Measurements from ENCODE around the gene SPOCK1. TPM values are rescaled to one million over a fixed set of nuclear protein-coding genes. Genes with fewer than 3 reads are reported as not detected.

The SPOCK1 gene
- total RNA-seq, 4 donors from 2014 or later, result 46.5 to 52.7 (median 51.4) TPM

DNA sequence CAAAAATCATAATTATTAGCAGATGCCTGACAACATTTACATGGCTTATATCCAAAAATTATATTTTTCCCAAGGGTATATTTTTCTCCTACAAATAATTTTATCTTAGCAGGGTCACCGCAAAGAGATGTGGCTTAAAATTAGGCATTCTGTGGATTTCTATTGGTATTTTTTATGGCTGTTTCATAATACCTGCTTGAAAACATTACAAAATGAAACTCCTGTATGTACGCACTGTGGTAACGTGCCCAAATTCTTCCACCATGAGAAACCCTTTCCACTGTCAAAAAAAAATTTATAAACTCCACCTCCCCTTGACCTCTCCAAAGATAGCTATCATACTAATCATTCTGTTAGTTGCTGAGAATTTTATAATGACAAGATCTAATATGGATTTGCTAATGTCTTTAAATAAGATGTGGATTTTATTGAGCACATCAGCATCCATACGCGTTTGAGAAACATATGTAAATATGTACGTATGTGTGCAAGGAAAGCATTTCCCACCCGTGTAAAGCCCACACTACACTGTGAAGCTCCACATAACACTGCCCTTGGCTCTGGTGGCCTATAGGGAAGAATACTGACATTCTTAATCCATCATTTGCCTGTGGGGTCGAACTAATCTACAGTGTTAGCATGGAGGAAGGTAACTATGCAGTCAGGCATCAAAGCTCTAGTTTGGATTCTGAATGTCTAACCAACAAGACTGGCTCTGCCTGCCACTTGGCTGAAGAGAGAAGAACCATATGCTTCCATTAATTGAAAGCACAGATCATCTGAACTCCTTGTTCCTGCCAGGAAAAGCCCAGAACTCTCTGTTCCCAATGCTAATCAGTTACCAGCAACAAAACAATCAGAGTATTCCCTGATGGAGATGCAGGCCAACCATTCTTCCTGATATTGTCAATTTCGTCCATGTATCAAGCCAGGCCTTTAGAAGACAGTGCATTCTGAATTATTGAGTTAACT is 244.7 kb downstream of the SPOCK1 start:
- Histone ChIP-seq H3K4me1 (no peaks in the 10 kb centered on the region), H3K27ac (peak overlapping the region in 3 of 4 donors; percentile 29 to 71 (median 71)), H3K27me3 (no peaks in the 10 kb centered on the region), H3K36me3 (no peaks in the 10 kb centered on the region), H3K9me3 (no peaks in the 10 kb centered on the region), H3K4me3 (no peak overlapping the region)
- peak; percentile 84 for ATAC-seq
- 66 to 82% methylated on average over 8 to 9 of the region's 9 CpGs for WGBS, 2 donors (ENCODE audit: low coverage in 1 of 2)
- peak; percentile 50 for TF ChIP-seq EP300 (IDR thresholded peaks at IDR 0.05)
- TF ChIP-seq POLR2AphosphoS5 (IDR thresholded peaks at IDR 0.05), result peak; percentile 86
- TF ChIP-seq, protein P1, sequence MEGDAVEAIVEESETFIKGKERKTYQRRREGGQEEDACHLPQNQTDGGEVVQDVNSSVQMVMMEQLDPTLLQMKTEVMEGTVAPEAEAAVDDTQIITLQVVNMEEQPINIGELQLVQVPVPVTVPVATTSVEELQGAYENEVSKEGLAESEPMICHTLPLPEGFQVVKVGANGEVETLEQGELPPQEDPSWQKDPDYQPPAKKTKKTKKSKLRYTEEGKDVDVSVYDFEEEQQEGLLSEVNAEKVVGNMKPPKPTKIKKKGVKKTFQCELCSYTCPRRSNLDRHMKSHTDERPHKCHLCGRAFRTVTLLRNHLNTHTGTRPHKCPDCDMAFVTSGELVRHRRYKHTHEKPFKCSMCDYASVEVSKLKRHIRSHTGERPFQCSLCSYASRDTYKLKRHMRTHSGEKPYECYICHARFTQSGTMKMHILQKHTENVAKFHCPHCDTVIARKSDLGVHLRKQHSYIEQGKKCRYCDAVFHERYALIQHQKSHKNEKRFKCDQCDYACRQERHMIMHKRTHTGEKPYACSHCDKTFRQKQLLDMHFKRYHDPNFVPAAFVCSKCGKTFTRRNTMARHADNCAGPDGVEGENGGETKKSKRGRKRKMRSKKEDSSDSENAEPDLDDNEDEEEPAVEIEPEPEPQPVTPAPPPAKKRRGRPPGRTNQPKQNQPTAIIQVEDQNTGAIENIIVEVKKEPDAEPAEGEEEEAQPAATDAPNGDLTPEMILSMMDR (IDR thresholded peaks at IDR 0.05), result no peak

DNA sequence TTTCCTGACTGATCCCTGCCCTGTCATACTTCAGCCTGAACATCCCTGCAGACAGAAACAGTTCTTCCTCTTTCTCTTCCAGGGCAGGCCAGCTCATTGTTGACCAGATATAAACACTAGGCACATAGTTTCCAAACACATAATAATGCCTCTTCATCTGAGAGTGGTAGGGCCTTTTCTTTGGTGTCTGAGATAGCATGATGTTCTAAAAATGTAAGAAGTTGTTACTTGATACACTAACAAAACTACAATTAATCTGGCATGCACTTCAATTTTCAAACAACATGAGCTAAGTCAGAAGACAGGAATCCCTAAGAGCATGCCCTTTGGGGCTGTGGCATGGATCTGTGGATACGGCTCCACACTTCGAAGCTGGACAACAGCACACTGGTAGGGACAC is 246.6 kb downstream of the SPOCK1 start:
- WGBS, 2 donors (ENCODE audit: low coverage in 1 of 2), result 82 to 84% methylated on average over 2 of the region's 2 CpGs
- Histone ChIP-seq H3K9me3 (no peaks in the 10 kb centered on the region), H3K4me1 (no peaks in the 10 kb centered on the region), H3K27ac (no peak overlapping the region), H3K27me3 (no peaks in the 10 kb centered on the region), H3K4me3 (no peak overlapping the region), H3K36me3 (no peaks in the 10 kb centered on the region)
- no peak for ATAC-seq
- TF ChIP-seq EP300 (IDR thresholded peaks at IDR 0.05), result no peak
- TF ChIP-seq, protein P1 (IDR thresholded peaks at IDR 0.05), result no peak
- no peak for TF ChIP-seq POLR2A (IDR thresholded peaks at IDR 0.05)
- TF ChIP-seq POLR2AphosphoS5 (IDR thresholded peaks at IDR 0.05), result no peak

DNA sequence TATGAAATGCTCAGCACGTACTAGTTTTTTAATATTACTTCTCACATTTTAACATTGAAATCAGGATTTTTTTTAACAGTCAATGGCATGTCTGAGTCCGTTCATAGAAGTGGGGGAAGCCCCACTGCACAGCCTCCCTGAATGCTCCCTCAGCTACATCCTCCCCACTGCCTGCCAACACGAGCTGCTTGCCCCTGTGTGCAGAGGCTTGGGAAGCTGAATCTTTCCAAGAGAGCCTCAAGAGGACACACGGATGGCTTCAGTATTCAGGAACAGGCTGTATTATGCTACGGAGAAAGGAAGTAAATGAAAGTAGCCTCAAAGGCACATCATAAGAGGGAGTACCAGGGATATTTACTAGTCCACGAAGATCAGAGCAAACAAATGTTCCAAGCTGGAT is 248.7 kb downstream of the SPOCK1 start:
- Histone ChIP-seq H3K36me3 (no peaks in the 10 kb centered on the region), H3K27ac (peak overlapping the region in 1 of 4 donors; percentile 13), H3K27me3 (no peaks in the 10 kb centered on the region), H3K4me3 (no peak overlapping the region), H3K9me3 (no peaks in the 10 kb centered on the region), H3K4me1 (no peaks in the 10 kb centered on the region)
- TF ChIP-seq, protein P1 (IDR thresholded peaks at IDR 0.05), result no peak
- no peak for TF ChIP-seq EP300 (IDR thresholded peaks at IDR 0.05)
- no peak for TF ChIP-seq POLR2AphosphoS5 (IDR thresholded peaks at IDR 0.05)
- no peak for TF ChIP-seq POLR2A (IDR thresholded peaks at IDR 0.05)
- 43 to 58% methylated on average over 4 of the region's 6 CpGs for WGBS, 2 donors (ENCODE audit: low coverage in 1 of 2)
- ATAC-seq, result no peak

DNA sequence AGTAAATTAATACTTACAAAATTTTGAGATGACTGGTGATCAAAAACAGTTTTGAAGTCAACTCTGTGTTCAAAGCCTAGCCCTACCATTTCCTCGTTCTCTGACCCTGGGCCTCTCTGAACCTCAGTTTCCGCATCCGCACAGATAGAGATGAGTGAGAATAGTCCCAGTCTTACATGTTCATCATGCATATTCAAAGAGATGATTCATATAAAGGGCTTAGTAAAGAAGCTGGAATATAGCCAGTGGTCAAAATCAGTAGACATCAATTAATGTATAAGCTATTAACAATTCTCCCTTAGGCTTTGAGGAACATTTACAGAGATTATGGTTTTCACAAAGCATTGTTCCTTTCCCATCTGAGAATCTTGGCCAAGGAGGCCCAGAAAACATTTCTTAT is 250.6 kb downstream of the SPOCK1 start:
- Histone ChIP-seq H3K27me3 (no peaks in the 10 kb centered on the region), H3K4me1 (no peaks in the 10 kb centered on the region), H3K36me3 (no peaks in the 10 kb centered on the region), H3K27ac (no peak overlapping the region), H3K9me3 (no peaks in the 10 kb centered on the region), H3K4me3 (no peak overlapping the region)
- WGBS, 2 donors (ENCODE audit: low coverage in 1 of 2), result 98 to 100% methylated on average over 3 of the region's 3 CpGs
- no peak for ATAC-seq
- TF ChIP-seq EP300 (IDR thresholded peaks at IDR 0.05), result no peak
- no peak for TF ChIP-seq POLR2A (IDR thresholded peaks at IDR 0.05)
- TF ChIP-seq POLR2AphosphoS5 (IDR thresholded peaks at IDR 0.05), result no peak
- TF ChIP-seq, protein P1 (IDR thresholded peaks at IDR 0.05), result no peak

DNA sequence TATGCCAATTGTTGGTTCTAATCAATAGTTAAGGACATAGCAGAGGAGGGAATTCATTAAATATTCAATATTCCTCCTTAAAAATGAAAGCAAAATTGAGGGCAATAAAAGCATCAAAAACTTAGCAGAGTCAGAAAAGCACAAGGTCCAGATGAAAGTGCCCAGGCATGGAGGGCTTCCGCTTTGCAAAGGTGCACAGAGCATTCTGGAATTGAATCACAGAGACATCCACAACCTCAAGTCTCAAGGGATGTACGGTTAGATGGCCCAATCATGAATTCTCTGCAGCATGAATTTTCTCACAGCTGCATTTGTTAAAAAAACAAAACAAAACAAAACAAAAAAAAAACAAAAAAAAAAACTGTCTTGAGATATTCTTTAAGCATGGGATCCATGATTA is 253.7 kb downstream of the SPOCK1 start:
- Histone ChIP-seq H3K36me3 (no peaks in the 10 kb centered on the region), H3K27ac (no peak overlapping the region), H3K27me3 (no peaks in the 10 kb centered on the region), H3K4me1 (no peaks in the 10 kb centered on the region), H3K4me3 (no peak overlapping the region), H3K9me3 (peaks cover 0 to 1% (median 0%) of the 10 kb centered on the region in 3 donors)
- ATAC-seq, result no peak
- no peak for TF ChIP-seq POLR2AphosphoS5 (IDR thresholded peaks at IDR 0.05)
- no peak for TF ChIP-seq EP300 (IDR thresholded peaks at IDR 0.05)
- TF ChIP-seq, protein P1 (IDR thresholded peaks at IDR 0.05), result no peak
- WGBS, 2 donors (ENCODE audit: low coverage in 1 of 2), result 79 to 100% methylated on average over 2 of the region's 2 CpGs
